GM12891 (cell line): ENCODE results near the gene NKX6-1.

ENCODE experiments used
- DNase-seq: peaks from one replicate; pipeline ENCODE4 v3.0.0; 2011; ENCODE audit warnings: low spot score; ENCODE audit not compliant: insufficient read length
- FAIRE-seq: peaks from 2 replicates; lab custom pipeline; 2011; peaks lifted over from hg19 to GRCh38; lab: Jason Lieb, UNC
- PAX5 ChIP-seq: IDR thresholded peaks from 2 replicates; pipeline ENCODE4 v1.6.1; 2011; ENCODE audit warnings: low read length, moderate library complexity, mild to moderate bottlenecking; ENCODE audit not compliant: insufficient read depth, severe bottlenecking
- POLR2A ChIP-seq: IDR thresholded peaks from 2 replicates; pipeline ENCODE4 v1.6.1; 2011; ENCODE audit warnings: low read depth, low read length, control low read depth
- POLR2AphosphoS5 ChIP-seq: IDR thresholded peaks from 2 replicates; pipeline ENCODE4 v1.6.1; 2011; ENCODE audit warnings: low read depth, low read length, control low read depth
- POU2F2 ChIP-seq: IDR thresholded peaks from 2 replicates; pipeline ENCODE4 v1.6.1; 2011; ENCODE audit warnings: low read depth, mild to moderate bottlenecking, control low read depth, low read length, moderate library complexity
- SPI1 ChIP-seq: IDR thresholded peaks from 2 replicates; pipeline ENCODE4 v1.6.1; 2011; ENCODE audit warnings: low read depth, low read length, control low read depth
- TAF1 ChIP-seq: IDR thresholded peaks from 2 replicates; pipeline ENCODE4 v1.6.1; 2011; ENCODE audit warnings: low read depth, low read length, control low read depth

The NKX6-1 gene

GRCh38 chr4:84482564-84483563, 16.2 kb downstream of the NKX6-1 start:
- DNase-seq (no peak), FAIRE-seq (no peak)
- no peak for TF ChIP-seq TAF1
- no peak for TF ChIP-seq PAX5
- TF ChIP-seq POLR2A = no peak
- no peak for TF ChIP-seq POLR2AphosphoS5
- no peak for TF ChIP-seq SPI1
- TF ChIP-seq POU2F2 = no peak

- FAIRE-seq (no peak), DNase-seq (no peak)
- TF ChIP-seq SPI1 = no peak
- no peak for TF ChIP-seq POLR2AphosphoS5
- no peak for TF ChIP-seq PAX5
- no peak for TF ChIP-seq POLR2A
- no peak for TF ChIP-seq POU2F2
- no peak for TF ChIP-seq TAF1
These were observed 17.2 kb downstream of the NKX6-1 start for GRCh38 chr4:84481860-84482245.

GRCh38 chr4:84481077-84481859, 17.8 kb downstream of the NKX6-1 start:
- FAIRE-seq (no peak), DNase-seq (no peak)
- TF ChIP-seq SPI1 (no peak), PAX5 (no peak), POLR2A (no peak), TAF1 (no peak), POLR2AphosphoS5 (no peak), POU2F2 (no peak)

- DNase-seq = no peak
- TF ChIP-seq POLR2A = no peak
- TF ChIP-seq PAX5 = no peak
- TF ChIP-seq POU2F2 = no peak
- no peak for TF ChIP-seq TAF1
- no peak for TF ChIP-seq POLR2AphosphoS5
- no peak for TF ChIP-seq SPI1
- no peak for FAIRE-seq
These were observed 19.0 kb downstream of the NKX6-1 start for GRCh38 chr4:84480082-84480481.

GRCh38 chr4:84479663-84480062, 19.4 kb downstream of the NKX6-1 start:
- TF ChIP-seq POLR2A (no peak), SPI1 (no peak), POLR2AphosphoS5 (no peak), PAX5 (no peak), POU2F2 (no peak)
- no peak for FAIRE-seq
- DNase-seq = no peak

GRCh38 chr4:84477738-84478137, 21.4 kb downstream of the NKX6-1 start:
- TF ChIP-seq POLR2AphosphoS5 (no peak), TAF1 (no peak), PAX5 (no peak), POLR2A (no peak), SPI1 (no peak), POU2F2 (no peak)
- FAIRE-seq = no peak
- no peak for DNase-seq

GRCh38 chr4:84474107-84474506, 25.0 kb downstream of the NKX6-1 start:
- no peak for FAIRE-seq
- TF ChIP-seq PAX5 = no peak
- no peak for TF ChIP-seq POLR2A
- TF ChIP-seq POLR2AphosphoS5 = no peak
- TF ChIP-seq SPI1 = no peak
- TF ChIP-seq POU2F2 = no peak
- TF ChIP-seq TAF1 = no peak
- no peak for DNase-seq

- FAIRE-seq (no peak), DNase-seq (no peak)
- no peak for TF ChIP-seq POLR2AphosphoS5
- TF ChIP-seq POU2F2 = no peak
- TF ChIP-seq PAX5 = no peak
- no peak for TF ChIP-seq TAF1
- no peak for TF ChIP-seq POLR2A
- TF ChIP-seq SPI1 = no peak
These were observed 26.9 kb downstream of the NKX6-1 start for GRCh38 chr4:84472154-84472553.

- DNase-seq (no peak), FAIRE-seq (no peak)
- no peak for TF ChIP-seq POLR2AphosphoS5
- TF ChIP-seq PAX5 = no peak
- TF ChIP-seq POU2F2 = no peak
- TF ChIP-seq POLR2A = no peak
- no peak for TF ChIP-seq SPI1
- no peak for TF ChIP-seq TAF1
These were observed 28.8 kb downstream of the NKX6-1 start for GRCh38 chr4:84470204-84470785.
